Duodenal mucosa (tissue), 2 donors: ENCODE results near the gene ANKIB1.

ENCODE experiments used
- H3K27ac ChIP-seq: one replicate; pipeline ENCODE4 v1.7.0; 2013; ENCODE audit warnings: low read depth, low read length
- H3K27me3 ChIP-seq, 2 donors: one replicate each; pipeline ENCODE4 v1.7.0; 2013; ENCODE audit warnings: low read length in 2 of 2, control low read depth in 1 of 2; ENCODE audit not compliant: insufficient read depth in 2 of 2, control insufficient read depth in 1 of 2
- H3K36me3 ChIP-seq, 2 donors: one replicate each; pipeline ENCODE4 v1.7.0; 2013; ENCODE audit warnings: low read length in 2 of 2, control low read depth in 1 of 2; ENCODE audit not compliant: insufficient read depth in 2 of 2, control insufficient read depth in 1 of 2
- H3K4me1 ChIP-seq, 2 donors: one replicate each; pipeline ENCODE4 v1.7.0; 2013; ENCODE audit warnings: low read length in 2 of 2, control low read depth in 1 of 2; ENCODE audit not compliant: insufficient read depth in 2 of 2, control insufficient read depth in 1 of 2
- H3K4me3 ChIP-seq, 2 donors: one replicate each; pipeline ENCODE4 v1.7.0; 2013; ENCODE audit warnings: low read length in 2 of 2, low read depth in 1 of 2
- H3K9ac ChIP-seq, 2 donors: one replicate each; pipeline ENCODE4 v1.7.0; 2013; ENCODE audit warnings: low read length in 2 of 2, low read depth in 1 of 2
- H3K9me3 ChIP-seq, 2 donors: one replicate each; pipeline ENCODE4 v1.7.0; 2013; ENCODE audit warnings: low read length in 2 of 2, control low read depth in 1 of 2; ENCODE audit not compliant: control insufficient read depth in 1 of 2

Gene ANKIB1

GRCh38 chr7:92266415-92267241 is 20.9 kb downstream of the ANKIB1 start:
- Histone ChIP-seq H3K4me3 (no peak overlapping the region), H3K27ac (no peak overlapping the region), H3K27me3 (no peaks in the 10 kb centered on the region), H3K9me3 (no peaks in the 10 kb centered on the region), H3K36me3 (no peaks in the 10 kb centered on the region), H3K9ac (no peak overlapping the region), H3K4me1 (no peaks in the 10 kb centered on the region)

GRCh38 chr7:92268921-92269320 is 23.1 kb downstream of the ANKIB1 start:
- no peak overlapping the region for H3K27ac ChIP-seq

GRCh38 chr7:92275327-92275726 is 29.6 kb downstream of the ANKIB1 start:
- Histone ChIP-seq H3K9ac (no peak overlapping the region), H3K36me3 (no peaks in the 10 kb centered on the region), H3K27ac (no peak overlapping the region), H3K4me3 (no peak overlapping the region), H3K27me3 (no peaks in the 10 kb centered on the region), H3K4me1 (no peaks in the 10 kb centered on the region), H3K9me3 (no peaks in the 10 kb centered on the region)

More at GRCh38 chr7:92268921-92269320, 23.1 kb downstream of the ANKIB1 start:
- H3K9me3 ChIP-seq: no peaks in the 10 kb centered on the region
- no peaks in the 10 kb centered on the region for H3K27me3 ChIP-seq
- no peak overlapping the region for H3K9ac ChIP-seq
- no peak overlapping the region for H3K4me3 ChIP-seq
- no peaks in the 10 kb centered on the region for H3K36me3 ChIP-seq
- H3K4me1 ChIP-seq: no peaks in the 10 kb centered on the region

GRCh38 chr7:92276460-92276864 is 30.7 kb downstream of the ANKIB1 start:
- Histone ChIP-seq H3K9me3 (no peaks in the 10 kb centered on the region), H3K9ac (no peak overlapping the region), H3K4me1 (no peaks in the 10 kb centered on the region), H3K36me3 (no peaks in the 10 kb centered on the region), H3K4me3 (no peak overlapping the region), H3K27me3 (no peaks in the 10 kb centered on the region), H3K27ac (no peak overlapping the region)

GRCh38 chr7:92279396-92280031 is 33.7 kb downstream of the ANKIB1 start:
- Histone ChIP-seq H3K27me3 (no peaks in the 10 kb centered on the region), H3K27ac (no peak overlapping the region), H3K4me3 (no peak overlapping the region), H3K36me3 (no peaks in the 10 kb centered on the region), H3K9ac (no peak overlapping the region), H3K9me3 (no peaks in the 10 kb centered on the region), H3K4me1 (no peaks in the 10 kb centered on the region)

GRCh38 chr7:92281031-92281430 is 35.3 kb downstream of the ANKIB1 start:
- Histone ChIP-seq H3K9ac (no peak overlapping the region), H3K36me3 (no peaks in the 10 kb centered on the region), H3K9me3 (no peaks in the 10 kb centered on the region), H3K4me1 (no peaks in the 10 kb centered on the region), H3K4me3 (no peak overlapping the region), H3K27me3 (no peaks in the 10 kb centered on the region), H3K27ac (no peak overlapping the region)

GRCh38 chr7:92282221-92282814 is 36.5 kb downstream of the ANKIB1 start:
- Histone ChIP-seq H3K9me3 (no peaks in the 10 kb centered on the region), H3K4me3 (no peak overlapping the region), H3K27ac (no peak overlapping the region), H3K4me1 (no peaks in the 10 kb centered on the region), H3K27me3 (no peaks in the 10 kb centered on the region), H3K36me3 (no peaks in the 10 kb centered on the region), H3K9ac (no peak overlapping the region)

- no peak overlapping the region for H3K9ac ChIP-seq
- H3K4me1 ChIP-seq: no peaks in the 10 kb centered on the region
- H3K27me3 ChIP-seq: no peaks in the 10 kb centered on the region
- H3K4me3 ChIP-seq: no peak overlapping the region
- H3K9me3 ChIP-seq: no peaks in the 10 kb centered on the region
- H3K27ac ChIP-seq: no peak overlapping the region
- H3K36me3 ChIP-seq: no peaks in the 10 kb centered on the region
Measured at GRCh38 chr7:92282930-92283329, 37.2 kb downstream of the ANKIB1 start.

- H3K4me3 ChIP-seq: no peak overlapping the region
- no peaks in the 10 kb centered on the region for H3K9me3 ChIP-seq
- peaks cover 10 to 17% of the 10 kb centered on the region in 2 donors for H3K4me1 ChIP-seq
- H3K27me3 ChIP-seq: no peaks in the 10 kb centered on the region
- no peaks in the 10 kb centered on the region for H3K36me3 ChIP-seq
- H3K9ac ChIP-seq: no peak overlapping the region
- H3K27ac ChIP-seq: no peak overlapping the region
Measured at GRCh38 chr7:92289321-92289720, 43.5 kb downstream of the ANKIB1 start.

GRCh38 chr7:92292981-92293380 is 47.2 kb downstream of the ANKIB1 start:
- no peaks in the 10 kb centered on the region for H3K27me3 ChIP-seq
- H3K9ac ChIP-seq: no peak overlapping the region
- H3K36me3 ChIP-seq: no peaks in the 10 kb centered on the region
- H3K9me3 ChIP-seq: no peaks in the 10 kb centered on the region
- no peak overlapping the region for H3K4me3 ChIP-seq
- no peak overlapping the region for H3K27ac ChIP-seq
- H3K4me1 ChIP-seq: peaks cover 10 to 36% of the 10 kb centered on the region in 2 donors
